ENCODE results near the gene PCP4. TPM values are rescaled to one million over a fixed set of nuclear protein-coding genes. Genes with fewer than 3 reads are reported as not detected.

The PCP4 gene
- total and polyA plus RNA-seq, 2 donors (not counting 3 experiments of a cell fraction or from before 2014, with no cell fraction given): not detected

GRCh38 chr21:39885119-39885848 lies 18.0 kb downstream of the PCP4 start:
- FAIRE-seq (no peak), DNase-seq (ENCODE audit: low read depth, low spot score) (no peak)
- no TSS peak for BruUV-seq (replicated peaks)
- intact Hi-C loops (cut with micrococcal nuclease) (no loop called here), dilution Hi-C loops (cut with MboI; ENCODE audit: extremely low pct_ligation_motif_present, low sequenced_read_pairs) (no loop called here)
- Histone ChIP-seq H3K27me3 (ENCODE audit: control insufficient read depth in 2 of 2, insufficient read depth in 2 of 2, low read length in 2 of 2) (no peaks in the 10 kb centered on the region), H3K4me1 (ENCODE audit: control insufficient read depth, extremely low read depth, insufficient read depth, low read length) (no peaks in the 10 kb centered on the region), H3K4me3 (replicated peaks in 1 of 3; ENCODE audit: insufficient read depth in 1 of 3, low read depth in 1 of 3, low read length in 3 of 3) (no peak overlapping the region), H3K4me2 (ENCODE audit: insufficient read depth, low read length) (no peak overlapping the region), H3K79me2 (ENCODE audit: control insufficient read depth, insufficient read depth, low read length) (no peaks in the 10 kb centered on the region), H3K9me3 (replicated peaks; ENCODE audit: control insufficient read depth, insufficient read depth, low read length) (peaks cover 2% of the 10 kb centered on the region), H3K27ac (ENCODE audit: insufficient read depth, low read depth, low read length) (no peak overlapping the region), H3K9me1 (replicated peaks; ENCODE audit: control insufficient read depth, extremely low read depth, insufficient read depth, low read length) (no peaks in the 10 kb centered on the region), H4K20me1 (replicated peaks; ENCODE audit: control insufficient read depth, extremely low read depth, insufficient read depth, low read length) (no peaks in the 10 kb centered on the region), H3K36me3 (ENCODE audit: control insufficient read depth in 2 of 2, extremely low read depth in 1 of 2, insufficient read depth in 2 of 2, low read length in 2 of 2) (no peaks in the 10 kb centered on the region), H2AFZ (ENCODE audit: low read depth, low read length) (no peak overlapping the region), H3K9ac (replicated peaks; ENCODE audit: extremely low read depth, insufficient read depth, low read length) (no peak overlapping the region)
- POLR2A ChIA-PET: no interaction called here
- CTCF ChIA-PET: no interaction called here
- TF ChIP-seq, protein P1, sequence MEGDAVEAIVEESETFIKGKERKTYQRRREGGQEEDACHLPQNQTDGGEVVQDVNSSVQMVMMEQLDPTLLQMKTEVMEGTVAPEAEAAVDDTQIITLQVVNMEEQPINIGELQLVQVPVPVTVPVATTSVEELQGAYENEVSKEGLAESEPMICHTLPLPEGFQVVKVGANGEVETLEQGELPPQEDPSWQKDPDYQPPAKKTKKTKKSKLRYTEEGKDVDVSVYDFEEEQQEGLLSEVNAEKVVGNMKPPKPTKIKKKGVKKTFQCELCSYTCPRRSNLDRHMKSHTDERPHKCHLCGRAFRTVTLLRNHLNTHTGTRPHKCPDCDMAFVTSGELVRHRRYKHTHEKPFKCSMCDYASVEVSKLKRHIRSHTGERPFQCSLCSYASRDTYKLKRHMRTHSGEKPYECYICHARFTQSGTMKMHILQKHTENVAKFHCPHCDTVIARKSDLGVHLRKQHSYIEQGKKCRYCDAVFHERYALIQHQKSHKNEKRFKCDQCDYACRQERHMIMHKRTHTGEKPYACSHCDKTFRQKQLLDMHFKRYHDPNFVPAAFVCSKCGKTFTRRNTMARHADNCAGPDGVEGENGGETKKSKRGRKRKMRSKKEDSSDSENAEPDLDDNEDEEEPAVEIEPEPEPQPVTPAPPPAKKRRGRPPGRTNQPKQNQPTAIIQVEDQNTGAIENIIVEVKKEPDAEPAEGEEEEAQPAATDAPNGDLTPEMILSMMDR (IDR thresholded peaks at IDR 0.05; ENCODE audit: extremely low read depth in 1 of 2, insufficient read depth in 1 of 2, low read depth in 1 of 2, low read length in 2 of 2): no peak
- TF ChIP-seq POLR2AphosphoS5 (IDR thresholded peaks at IDR 0.05; ENCODE audit: insufficient read depth, low read depth, low read length): no peak
- TF ChIP-seq FOS (IDR thresholded peaks at IDR 0.05; ENCODE audit: borderline replicate concordance, insufficient read depth, low read length): no peak
- no peak for TF ChIP-seq EZH2 (IDR thresholded peaks at IDR 0.05; ENCODE audit: borderline replicate concordance, low read depth, low read length, severe bottlenecking)
- no peak for TF ChIP-seq JUN (IDR thresholded peaks at IDR 0.05; ENCODE audit: borderline replicate concordance, insufficient read depth, insufficient read length, low read depth)

Measured in endothelial cell of umbilical vein (primary cell).